Effector CD8-positive, alpha-beta T cell (primary cell): Measurements from ENCODE around the gene ST7.

ENCODE experiments used
- DNase-seq: peaks from one replicate; lab custom pipeline; 2025; lab: John Stamatoyannopoulos, UW

ST7 gene

DNA sequence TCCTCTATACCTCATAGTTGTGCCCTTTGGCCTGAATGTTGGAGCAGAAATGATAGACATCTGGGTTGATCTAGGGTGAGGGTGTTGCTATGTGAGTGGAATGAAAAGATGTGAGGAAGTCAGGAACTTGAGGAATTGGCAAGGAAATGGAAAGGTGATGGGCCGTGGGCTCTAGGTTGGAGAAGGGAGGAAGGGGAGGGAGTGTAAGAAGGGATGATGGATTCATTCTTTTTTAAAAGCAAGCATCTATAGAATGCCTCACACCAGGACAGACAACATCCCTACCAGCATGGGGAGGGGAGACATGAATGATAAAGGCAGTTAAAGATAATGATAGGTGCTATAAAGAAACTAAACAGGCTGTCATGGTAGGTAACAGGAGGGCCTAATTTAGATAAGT, 201.4 kb downstream of the ST7 start:
- DNase-seq: no peak

DNA sequence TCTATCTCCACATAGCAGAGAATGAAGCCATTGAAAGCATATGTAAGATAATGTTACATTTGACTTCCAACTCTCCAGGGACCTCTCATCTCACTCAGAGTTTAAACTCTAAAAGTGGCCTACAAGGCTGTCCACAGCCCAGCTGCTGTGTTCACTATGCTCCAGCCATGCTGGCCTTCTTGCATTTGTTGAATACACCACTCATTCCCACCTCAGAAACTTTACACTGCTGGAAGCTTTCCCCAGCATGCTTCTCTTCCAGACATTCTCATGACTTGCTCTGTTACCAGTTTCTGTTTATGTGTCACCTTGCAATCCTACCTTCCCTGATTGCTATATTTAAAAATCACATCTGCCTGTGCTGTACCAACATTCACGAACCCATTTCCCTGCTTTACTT, 202.4 kb downstream of the ST7 start:
- DNase-seq: no peak

- no peak for DNase-seq
These were observed 204.2 kb downstream of the ST7 start for GRCh38 chr7:117157241-117158209.

DNA sequence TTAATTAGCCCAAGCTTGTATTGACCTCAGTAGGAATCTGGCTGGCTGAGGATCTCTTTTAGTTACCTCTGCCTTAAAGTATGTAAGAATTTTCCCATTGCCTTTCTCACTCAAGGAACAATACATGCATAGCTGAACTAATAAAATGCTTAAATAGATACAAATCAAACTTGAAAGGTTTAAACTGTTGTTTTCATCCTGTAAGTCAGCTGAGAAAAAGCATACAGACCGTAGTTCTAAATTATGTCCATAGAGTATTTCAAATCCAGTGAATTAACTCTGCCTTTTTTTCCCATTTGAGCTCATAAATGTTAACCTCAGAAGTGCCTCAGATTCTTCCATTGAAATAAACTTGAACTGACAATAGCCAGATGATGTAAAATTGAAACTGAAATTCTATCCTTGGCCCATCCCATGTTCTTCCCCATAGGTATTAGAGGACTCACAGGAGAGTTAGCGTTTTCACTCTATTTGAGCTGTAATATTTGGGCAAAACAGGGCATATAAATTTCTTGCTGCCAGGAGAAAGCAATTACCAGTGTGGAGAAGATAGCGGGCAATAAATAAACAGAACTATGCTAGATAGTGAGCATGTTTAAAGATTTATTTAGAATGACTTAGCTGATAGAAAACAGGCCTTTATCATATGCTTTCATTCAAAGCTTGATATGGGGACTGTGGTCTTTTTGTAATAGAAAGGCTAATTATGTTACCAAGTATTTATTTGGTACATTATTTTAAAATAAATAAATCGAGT, 205.8 kb downstream of the ST7 start:
- DNase-seq: no peak

- no peak for DNase-seq
These were observed 209.8 kb downstream of the ST7 start for GRCh38 chr7:117163101-117163500.

DNA sequence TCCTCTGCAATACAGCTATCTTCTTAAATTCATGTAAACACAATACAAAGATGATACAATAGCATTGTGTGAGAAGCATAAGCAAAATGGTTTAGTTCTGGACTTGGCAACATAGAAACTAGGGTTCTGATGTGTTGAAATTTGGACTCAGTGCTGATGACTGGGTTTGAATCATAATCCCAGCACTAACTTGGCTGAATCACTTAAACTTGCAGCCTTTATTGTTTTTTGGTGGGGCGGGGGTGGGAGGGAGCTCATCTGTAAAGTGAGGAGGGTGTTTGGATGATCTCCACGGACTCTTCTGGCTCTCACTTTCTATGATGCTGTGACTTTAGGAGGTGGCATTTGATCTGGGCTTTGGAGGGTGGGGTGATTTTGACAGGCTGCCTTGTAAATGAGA, 211.3 kb downstream of the ST7 start:
- DNase-seq: no peak

GRCh38 chr7:117165656-117166055, 212.4 kb downstream of the ST7 start:
- DNase-seq: no peak

DNA sequence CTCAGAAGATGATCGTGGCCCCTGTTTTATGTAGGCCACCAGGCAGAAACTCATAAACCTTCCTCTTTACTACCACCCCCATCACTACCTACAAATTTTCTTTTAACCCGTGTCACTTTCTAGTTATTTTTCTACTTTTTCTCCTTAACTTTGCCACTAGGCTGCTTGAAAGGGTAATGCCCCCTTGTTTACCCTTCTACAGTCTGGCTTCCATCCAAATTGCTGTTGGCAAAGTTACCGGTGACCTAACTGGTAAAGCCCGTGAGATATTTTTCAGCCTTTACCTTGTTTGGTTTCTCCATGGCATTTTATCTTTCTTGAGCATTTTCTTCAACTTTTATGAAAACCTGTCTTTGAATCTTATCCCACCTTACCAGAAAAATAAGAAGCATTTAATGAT, 216.6 kb downstream of the ST7 start:
- no peak for DNase-seq

- DNase-seq: no peak
These were observed 217.8 kb downstream of the ST7 start for GRCh38 chr7:117171106-117171505.

DNA sequence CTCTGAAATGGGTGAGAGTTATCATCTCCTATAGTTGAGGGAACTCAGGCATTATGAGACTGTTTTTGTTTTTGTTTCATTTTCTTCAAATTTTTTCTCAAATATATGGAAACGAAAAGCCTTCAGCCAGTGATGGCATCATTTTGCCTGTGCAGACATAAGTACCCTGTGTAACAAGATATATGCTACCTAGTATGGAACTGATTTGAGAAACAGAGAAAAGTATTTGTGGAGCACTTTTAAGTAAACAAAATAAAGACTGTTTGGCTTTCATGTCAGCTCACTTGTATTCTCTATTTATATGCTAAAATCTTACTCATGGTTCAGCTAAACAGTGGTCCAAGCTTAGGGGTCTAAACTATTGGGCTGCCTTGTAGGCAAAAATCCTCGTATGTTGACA, 219.0 kb downstream of the ST7 start:
- DNase-seq: no peak

GRCh38 chr7:117173035-117173770, 219.9 kb downstream of the ST7 start:
- DNase-seq: no peak

DNA sequence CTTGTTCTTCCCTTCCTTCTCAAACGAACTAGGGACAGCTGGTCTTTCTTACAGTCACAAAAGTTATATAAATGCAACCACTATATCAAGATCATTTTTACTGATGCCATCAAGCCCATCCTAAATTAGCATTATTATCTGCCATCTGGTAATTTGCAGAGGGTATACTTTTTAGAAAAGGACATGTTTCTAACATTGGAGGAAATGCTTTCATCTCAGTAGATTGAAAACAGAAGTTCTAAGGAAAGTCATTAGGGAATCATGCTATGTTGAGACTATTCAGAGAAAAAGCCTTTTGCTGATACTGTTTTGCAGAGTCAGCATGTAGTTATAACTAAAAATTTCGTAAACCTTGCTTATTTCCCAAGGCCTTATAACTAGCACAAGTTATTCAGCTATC, 222.9 kb downstream of the ST7 start:
- DNase-seq: no peak

DNA sequence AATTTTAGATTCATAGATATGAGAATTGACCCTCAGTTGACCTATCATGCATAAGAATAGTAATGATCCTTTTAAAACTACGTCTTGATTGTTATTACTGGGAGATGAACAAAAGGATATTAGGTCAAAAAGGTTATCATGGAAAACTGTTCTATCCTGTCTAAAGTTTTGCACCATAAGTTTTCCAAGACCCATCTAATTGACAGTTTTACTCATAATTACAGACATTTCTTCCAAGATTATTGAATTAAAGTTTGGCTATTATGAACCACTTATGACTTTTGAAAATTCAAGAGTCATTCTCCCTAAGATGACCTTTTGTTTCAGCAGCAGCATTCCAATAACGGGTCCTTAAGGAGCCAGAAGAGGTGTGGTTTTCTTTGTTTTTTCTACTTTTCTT, 225.3 kb downstream of the ST7 start:
- DNase-seq: no peak

- no peak for DNase-seq
These were observed 226.4 kb downstream of the ST7 start for GRCh38 chr7:117179701-117180100.

- DNase-seq: no peak
These were observed 230.4 kb downstream of the ST7 start for GRCh38 chr7:117183729-117184128.

GRCh38 chr7:117184367-117184766, 231.1 kb downstream of the ST7 start:
- no peak for DNase-seq

DNA sequence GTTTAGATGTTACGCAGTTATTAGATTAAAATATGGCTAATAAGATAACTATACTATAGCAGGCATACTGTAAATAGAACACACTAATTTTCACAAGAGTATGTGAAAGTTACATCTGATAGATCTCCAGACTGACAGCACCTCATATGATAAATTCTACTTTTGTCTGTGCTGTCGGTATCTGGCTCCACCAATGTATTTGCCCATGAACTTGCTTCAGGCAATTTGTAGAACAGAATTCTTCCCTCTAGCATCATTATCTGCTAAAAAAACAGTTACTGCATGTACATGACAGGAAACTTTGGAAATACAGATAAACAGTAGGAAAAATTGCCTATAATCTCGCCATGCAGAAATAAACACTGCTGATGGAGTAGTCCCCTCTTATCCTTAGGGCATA, 231.8 kb downstream of the ST7 start:
- DNase-seq: no peak

DNA sequence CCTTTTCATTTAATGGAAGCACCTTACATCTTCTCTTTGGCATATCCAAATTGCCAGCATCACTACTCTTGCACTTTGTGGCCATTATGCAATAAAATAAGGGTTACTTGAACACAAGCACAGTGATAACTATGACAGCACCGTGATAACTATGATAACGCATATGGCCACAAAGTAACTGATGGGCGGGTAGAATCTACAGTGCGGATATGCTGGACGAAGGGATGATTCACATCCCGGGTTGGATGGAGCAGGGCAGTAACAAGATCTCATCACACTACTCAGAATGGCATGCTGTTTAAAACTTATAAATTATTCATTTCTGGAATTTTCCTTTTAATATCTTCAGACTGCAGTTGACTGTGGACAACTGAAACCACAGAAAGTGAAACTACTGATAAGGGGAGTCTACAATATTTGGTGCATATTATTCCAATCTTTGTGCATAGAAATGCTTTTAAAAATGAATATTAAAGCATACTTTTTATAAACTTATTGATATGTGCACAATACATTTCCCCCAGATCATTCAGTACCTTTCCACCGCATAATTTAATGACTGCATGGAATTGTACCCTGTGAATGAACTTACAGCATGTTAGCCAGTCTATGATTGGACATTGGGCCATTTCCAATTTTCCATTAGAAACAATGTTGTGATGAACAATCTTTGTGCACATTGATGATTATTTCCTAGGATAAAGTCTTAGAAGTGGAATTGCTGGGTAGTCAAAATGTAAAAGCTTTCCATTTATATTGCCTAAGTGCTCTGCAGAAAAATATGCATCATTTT, 233.1 kb downstream of the ST7 start:
- DNase-seq: no peak

DNA sequence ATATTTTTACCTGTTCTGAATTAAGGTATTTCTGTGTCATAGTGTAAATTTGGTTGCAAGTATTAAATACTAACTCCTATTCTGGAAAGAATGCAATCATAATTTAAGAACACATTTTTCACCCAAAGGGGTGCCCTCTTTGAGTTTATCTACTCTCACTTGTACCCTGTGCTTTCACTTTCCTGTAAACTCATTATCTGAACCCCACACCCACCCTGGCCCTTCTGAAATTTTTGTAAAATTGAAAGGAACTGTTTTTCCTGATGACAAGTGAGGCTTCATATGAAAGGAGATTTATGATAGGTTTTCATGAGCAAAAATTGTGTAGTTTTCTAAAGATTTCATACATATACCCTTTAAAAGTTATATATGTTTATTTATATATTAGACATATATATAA, 235.1 kb downstream of the ST7 start:
- DNase-seq: no peak

- no peak for DNase-seq
These were observed 235.8 kb downstream of the ST7 start for GRCh38 chr7:117188949-117189592.

GRCh38 chr7:117190104-117190503, 236.8 kb downstream of the ST7 start:
- DNase-seq: no peak
